Activated CD8-positive, alpha-beta memory T cell treated with anti-CD3 and anti-CD28 coated beads, Interleukin-2, amount 50 U/mL, for 4 hours (primary cell): Measurements from ENCODE around the gene TGM3.
"Not testable (repeated sequence)": the region's sequence is repeated elsewhere in the genome, so short reads cannot be mapped to it uniquely, and the experiment has no call there.

ENCODE experiments used
- DNase-seq: peaks from one replicate; pipeline ENCODE4 v3.0.0-alpha.2; 2020

Gene TGM3

GRCh38 chr20:2295886-2296515 is at the start of gene TGM3:
TSS of gene TGM3 (plus strand) at chr20:2296001. CDS start at chr20:2296064, 63 bp downstream.
- no peak for DNase-seq

GRCh38 chr20:2246069-2246491 is 49.7 kb upstream of the TGM3 start:
- no peak for DNase-seq

- DNase-seq, result no peak
Observed at GRCh38 chr20:2248837-2249236, 47.0 kb upstream of the TGM3 start.

GRCh38 chr20:2249935-2250334 is 45.9 kb upstream of the TGM3 start:
- DNase-seq, result no peak

GRCh38 chr20:2252419-2252997 is 43.3 kb upstream of the TGM3 start:
- DNase-seq, result no peak

- DNase-seq, result no peak
Observed at GRCh38 chr20:2253256-2253655, 42.5 kb upstream of the TGM3 start.

- DNase-seq, result no peak
Observed at GRCh38 chr20:2254333-2254732, 41.5 kb upstream of the TGM3 start.

- DNase-seq, result no peak
Observed at GRCh38 chr20:2255926-2256531, 39.8 kb upstream of the TGM3 start.

- DNase-seq, result no peak
Observed at GRCh38 chr20:2259731-2260130, 36.1 kb upstream of the TGM3 start.

- DNase-seq, result no peak
Observed at GRCh38 chr20:2260250-2260649, 35.6 kb upstream of the TGM3 start.

- no peak for DNase-seq
Observed at GRCh38 chr20:2261046-2261485, 34.7 kb upstream of the TGM3 start.

- no peak for DNase-seq
Observed at GRCh38 chr20:2261629-2262028, 34.2 kb upstream of the TGM3 start.

GRCh38 chr20:2264118-2264517 is 31.7 kb upstream of the TGM3 start:
- no peak for DNase-seq

GRCh38 chr20:2264621-2265374 is 31.0 kb upstream of the TGM3 start:
- DNase-seq, result not testable (repeated sequence)

GRCh38 chr20:2273634-2274302 is 22.0 kb upstream of the TGM3 start:
- DNase-seq, result no peak

GRCh38 chr20:2276015-2276414 is 19.8 kb upstream of the TGM3 start:
- DNase-seq, result no peak

- DNase-seq, result no peak
Observed at GRCh38 chr20:2279253-2279779, 16.5 kb upstream of the TGM3 start.

GRCh38 chr20:2280082-2280481 is 15.7 kb upstream of the TGM3 start:
- DNase-seq, result no peak

GRCh38 chr20:2281563-2281962 is 14.2 kb upstream of the TGM3 start:
- DNase-seq, result no peak

GRCh38 chr20:2282181-2282580 is 13.6 kb upstream of the TGM3 start:
- no peak for DNase-seq

GRCh38 chr20:2283706-2284423 is 11.9 kb upstream of the TGM3 start:
- DNase-seq, result no peak

- no peak for DNase-seq
Observed at GRCh38 chr20:2285193-2285592, 10.6 kb upstream of the TGM3 start.
